Cardiac septum (tissue), 1 donor: ENCODE data around the gene TMPRSS11D. TPM values are rescaled to one million over a fixed set of nuclear protein-coding genes. Genes with fewer than 3 reads are reported as not detected.

Experiments used
- DNase-seq: peaks from one replicate; pipeline ENCODE4 v3.0.0-alpha.2; 2020; ENCODE audit warnings: low spot score
- intact Hi-C: fragments of 100-400 bp; cut with DNase I; formaldehyde crosslinking; loops from one replicate; pipeline ENCODE4 v1.14.0; 2022
- total RNA-seq: library from RNA; stranded (reverse); fragmentation: NEBNext Ultra II Directional; extraction: Animal tissue kit (Norgen Biotek cat#: 25700); gene quantifications from one replicate; pipeline ENCODE4 v1.2.1, GENCODE V29; 2021
- donor health status: DM: no; HTN: no; CAD: no.

The TMPRSS11D gene
- total RNA-seq, 1 donor from 2014 or later = not detected

- no peak for DNase-seq
- intact Hi-C loops = no loop called here
These were observed 98.3 kb downstream of the TMPRSS11D start for GRCh38 chr4:67785528-67785927.

- intact Hi-C loops = no loop called here
- DNase-seq = no peak
These were observed 104.2 kb downstream of the TMPRSS11D start for GRCh38 chr4:67779631-67780030.

- intact Hi-C loops = no loop called here
- DNase-seq = no peak
These were observed 107.1 kb downstream of the TMPRSS11D start for GRCh38 chr4:67776746-67777145.

Other genes with a start within 250 kb of the TMPRSS11D start
- gene UBA6, start 182.8 kb downstream of the TMPRSS11D start, total RNA-seq = 24.0 TPM
- not detected for gene GNRHR, start 129.6 kb downstream of the TMPRSS11D start, total RNA-seq
- not detected for gene TMPRSS11A, start 79.5 kb upstream of the TMPRSS11D start, total RNA-seq
- not detected for gene TMPRSS11F, start 245.9 kb upstream of the TMPRSS11D start, total RNA-seq